ENCODE measurements around the gene EML5. TPM values are rescaled to one million over a fixed set of nuclear protein-coding genes. Genes with fewer than 3 reads are reported as not detected.
A peak's percentile ranks its signal among the peaks of the same experiment; 100 is the strongest.

The EML5 gene
- total RNA-seq, 4 donors from 2014 or later: 0.35 to 3.3 (median 1.3) TPM

DNA sequence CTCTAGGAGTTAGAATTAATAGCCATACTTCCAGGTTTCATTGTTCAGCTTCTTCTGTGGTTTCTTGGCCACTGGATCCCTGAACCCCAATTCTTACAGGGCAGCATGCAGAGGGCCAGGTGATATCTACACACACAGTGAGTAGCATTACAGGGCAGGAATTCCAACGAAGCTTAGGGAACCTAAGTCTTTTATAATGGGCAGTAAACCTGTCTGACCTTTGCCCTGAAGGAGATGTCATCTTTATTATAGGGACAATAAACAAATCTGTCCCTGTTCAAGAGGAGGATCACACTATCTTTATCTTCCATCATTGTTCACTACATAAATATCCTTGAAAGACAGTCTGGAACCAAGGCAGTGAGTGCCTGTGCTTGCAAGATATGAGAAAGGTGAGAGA lies 11.7 kb upstream of the EML5 start:
- DNase-seq: no peak

DNA sequence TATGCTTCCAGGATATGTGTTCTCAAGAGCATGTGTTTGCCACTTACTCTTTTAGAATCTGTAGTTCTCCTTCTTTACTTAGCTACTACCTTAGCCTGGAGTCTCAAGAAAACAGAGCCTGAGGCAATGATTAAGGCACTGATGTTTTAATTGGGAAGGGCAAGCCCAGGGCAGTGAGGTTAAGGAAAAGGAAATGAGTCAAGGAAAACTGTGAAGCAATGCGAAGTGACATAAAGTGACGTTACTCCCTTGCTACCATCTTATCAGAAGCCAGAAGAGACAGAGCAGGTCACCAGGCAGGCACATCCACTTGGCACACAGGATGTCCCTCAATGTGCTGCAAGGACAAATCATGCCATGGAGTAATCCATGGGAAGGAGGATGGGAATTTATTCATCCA lies 11.3 kb upstream of the EML5 start:
- no peak overlapping the region for H3K4me3 ChIP-seq
- peaks cover 0 to 5% (median 0%) of the 10 kb centered on the region in 4 donors for H3K9me3 ChIP-seq

More for the DNA sequence above, 11.7 kb upstream of the EML5 start:
- no peaks in the 10 kb centered on the region for H3K4me1 ChIP-seq
- H3K36me3 ChIP-seq: no peaks in the 10 kb centered on the region
- H3K27me3 ChIP-seq: no peaks in the 10 kb centered on the region
- no peak overlapping the region for H3K27ac ChIP-seq
- peaks cover 0 to 5% (median 0%) of the 10 kb centered on the region in 4 donors for H3K9me3 ChIP-seq
- H3K4me3 ChIP-seq: no peak overlapping the region
- TF ChIP-seq, protein P1, sequence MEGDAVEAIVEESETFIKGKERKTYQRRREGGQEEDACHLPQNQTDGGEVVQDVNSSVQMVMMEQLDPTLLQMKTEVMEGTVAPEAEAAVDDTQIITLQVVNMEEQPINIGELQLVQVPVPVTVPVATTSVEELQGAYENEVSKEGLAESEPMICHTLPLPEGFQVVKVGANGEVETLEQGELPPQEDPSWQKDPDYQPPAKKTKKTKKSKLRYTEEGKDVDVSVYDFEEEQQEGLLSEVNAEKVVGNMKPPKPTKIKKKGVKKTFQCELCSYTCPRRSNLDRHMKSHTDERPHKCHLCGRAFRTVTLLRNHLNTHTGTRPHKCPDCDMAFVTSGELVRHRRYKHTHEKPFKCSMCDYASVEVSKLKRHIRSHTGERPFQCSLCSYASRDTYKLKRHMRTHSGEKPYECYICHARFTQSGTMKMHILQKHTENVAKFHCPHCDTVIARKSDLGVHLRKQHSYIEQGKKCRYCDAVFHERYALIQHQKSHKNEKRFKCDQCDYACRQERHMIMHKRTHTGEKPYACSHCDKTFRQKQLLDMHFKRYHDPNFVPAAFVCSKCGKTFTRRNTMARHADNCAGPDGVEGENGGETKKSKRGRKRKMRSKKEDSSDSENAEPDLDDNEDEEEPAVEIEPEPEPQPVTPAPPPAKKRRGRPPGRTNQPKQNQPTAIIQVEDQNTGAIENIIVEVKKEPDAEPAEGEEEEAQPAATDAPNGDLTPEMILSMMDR (IDR thresholded peaks at IDR 0.05): no peak
- TF ChIP-seq POLR2A (IDR thresholded peaks at IDR 0.05): no peak

DNA sequence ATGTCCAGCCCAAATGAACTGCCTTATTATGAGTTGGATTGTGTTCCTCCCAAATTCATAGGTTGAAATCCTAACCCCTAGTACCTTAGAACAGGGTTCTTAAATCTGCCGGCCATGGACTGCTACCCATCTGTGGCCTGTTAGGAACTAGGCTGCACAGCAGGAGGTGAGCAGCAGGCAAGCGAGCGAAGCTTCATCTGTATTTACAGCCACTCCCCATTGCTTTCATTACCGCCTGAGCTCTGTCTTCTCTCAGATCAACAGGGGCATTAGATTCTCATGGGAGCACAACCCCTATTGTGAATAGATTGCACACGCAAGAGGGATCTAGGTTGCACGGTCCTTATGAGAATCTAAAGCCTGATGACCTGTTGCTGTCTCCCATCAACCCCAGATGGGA lies 9.8 kb upstream of the EML5 start:
- Histone ChIP-seq H3K4me3 (no peak overlapping the region), H3K9me3 (peaks cover 0 to 5% (median 0%) of the 10 kb centered on the region in 4 donors), H3K4me1 (no peaks in the 10 kb centered on the region), H3K27me3 (no peaks in the 10 kb centered on the region), H3K27ac (no peak overlapping the region), H3K36me3 (no peaks in the 10 kb centered on the region)
- TF ChIP-seq, protein P1 (IDR thresholded peaks at IDR 0.05): no peak
- no peak for TF ChIP-seq POLR2A (IDR thresholded peaks at IDR 0.05)
- no peak for DNase-seq

More for the DNA sequence above, 11.3 kb upstream of the EML5 start:
- Histone ChIP-seq H3K4me1 (no peaks in the 10 kb centered on the region), H3K36me3 (no peaks in the 10 kb centered on the region), H3K27me3 (no peaks in the 10 kb centered on the region), H3K27ac (no peak overlapping the region)
- DNase-seq: no peak
- no peak for TF ChIP-seq POLR2A (IDR thresholded peaks at IDR 0.05)
- TF ChIP-seq, protein P1 (IDR thresholded peaks at IDR 0.05): no peak

DNA sequence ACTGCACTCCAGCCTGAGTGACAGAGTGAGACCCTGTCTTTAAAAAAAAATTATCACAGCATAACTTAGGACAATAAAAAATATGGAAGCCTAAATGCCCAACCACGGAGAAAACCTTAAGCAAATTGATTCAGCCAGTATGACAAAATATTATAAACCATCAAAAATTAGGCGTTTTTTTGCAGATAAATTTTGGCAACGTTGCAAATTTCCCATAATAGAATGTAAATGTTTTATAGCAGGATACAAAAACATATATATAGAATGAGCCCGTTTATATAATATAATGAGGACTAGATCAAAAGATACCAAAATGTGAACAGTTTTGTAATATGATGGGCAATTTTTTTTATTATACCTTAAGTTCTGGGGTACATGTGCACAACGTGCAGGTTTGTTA lies 6.8 kb upstream of the EML5 start:
- H3K27me3 ChIP-seq: no peaks in the 10 kb centered on the region
- no peak overlapping the region for H3K4me3 ChIP-seq
- no peaks in the 10 kb centered on the region for H3K4me1 ChIP-seq
- TF ChIP-seq POLR2A (IDR thresholded peaks at IDR 0.05): no peak
- TF ChIP-seq, protein P1 (IDR thresholded peaks at IDR 0.05): no peak
- H3K9me3 ChIP-seq: peaks cover 0 to 2% (median 0%) of the 10 kb centered on the region in 4 donors
- H3K27ac ChIP-seq: no peak overlapping the region
- DNase-seq: no peak
- no peaks in the 10 kb centered on the region for H3K36me3 ChIP-seq

DNA sequence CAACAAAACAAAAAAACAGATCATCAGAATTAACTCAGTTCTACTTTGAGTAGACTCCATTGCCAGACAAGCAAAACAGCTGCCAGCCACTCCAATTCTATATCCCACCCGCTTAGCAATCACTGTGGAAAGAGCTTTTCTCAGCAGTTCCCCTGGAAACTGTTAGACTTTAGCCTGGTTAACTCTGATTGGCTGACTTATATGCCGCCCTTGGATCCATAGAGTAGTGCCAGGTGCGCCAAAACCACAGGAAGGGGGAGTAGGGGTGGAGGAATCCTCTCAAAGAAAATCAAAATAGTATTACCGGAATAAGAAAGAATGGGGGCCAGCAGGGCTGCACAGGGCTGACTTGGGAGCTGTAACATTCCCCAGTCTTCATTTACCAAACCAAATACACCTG lies 5.4 kb upstream of the EML5 start:
- H3K4me1 ChIP-seq: peaks cover 0 to 3% (median 0%) of the 10 kb centered on the region in 4 donors
- H3K27ac ChIP-seq: no peak overlapping the region
- no peak for DNase-seq
- H3K4me3 ChIP-seq: no peak overlapping the region
- H3K9me3 ChIP-seq: no peaks in the 10 kb centered on the region
- H3K27me3 ChIP-seq: no peaks in the 10 kb centered on the region
- no peaks in the 10 kb centered on the region for H3K36me3 ChIP-seq
- no peak for TF ChIP-seq POLR2A (IDR thresholded peaks at IDR 0.05)
- TF ChIP-seq, protein P1 (IDR thresholded peaks at IDR 0.05): no peak

DNA sequence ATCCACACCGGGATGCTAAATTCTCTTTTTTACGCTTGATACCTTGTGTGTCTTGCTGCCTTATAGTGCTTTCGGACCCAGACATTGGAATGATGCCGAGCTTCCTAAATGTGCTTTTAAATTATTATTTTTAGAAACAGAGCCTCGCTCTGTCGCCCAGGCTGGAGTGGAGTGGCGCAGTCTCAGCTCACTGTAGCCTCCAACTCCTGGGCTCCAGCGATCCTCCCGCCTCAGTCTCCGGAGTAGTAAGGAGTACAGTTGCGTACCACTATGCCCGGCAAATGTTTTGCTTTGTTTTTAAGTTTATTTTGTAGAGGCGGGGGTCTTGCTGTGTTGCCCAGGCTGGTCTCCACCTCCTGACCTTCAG lies 489 bp upstream of the EML5 start:
- DNase-seq: peak in 1 of 3 donors; percentile 48
- Histone ChIP-seq H3K9me3 (no peaks in the 10 kb centered on the region), H3K27me3 (no peaks in the 10 kb centered on the region), H3K27ac (peak overlapping the region; percentile 73 to 88 (median 79)), H3K36me3 (no peaks in the 10 kb centered on the region), H3K4me1 (peaks cover 0 to 12% (median 4%) of the 10 kb centered on the region in 4 donors), H3K4me3 (peak overlapping the region; percentile 62 to 76 (median 74))
- TF ChIP-seq, protein P1 (IDR thresholded peaks at IDR 0.05): no peak
- TF ChIP-seq POLR2A (IDR thresholded peaks at IDR 0.05): no peak
